Activated naive CD8-positive, alpha-beta T cell treated with anti-CD3 and anti-CD28 coated beads, Interleukin-2, amount 50 U/mL, for 24 hours (primary cell): ENCODE data around the gene SFRP4.

ENCODE experiments used
- ATAC-seq: fragments of 150-1000 bp; cut with Tn5 transposase; one replicate; pipeline ENCODE4 v1.10.0; 2021
- DNase-seq: peaks from one replicate; pipeline ENCODE4 v3.0.0; 2021
- H3K27ac Mint-ChIP-seq: one replicate; pipeline ENCODE4 v1.8.0; 2021; ENCODE audit warnings: mild to moderate bottlenecking, mixed read lengths
- H3K27me3 Mint-ChIP-seq: one replicate; pipeline ENCODE4 v1.8.0; 2021; ENCODE audit warnings: mixed read lengths
- H3K36me3 Mint-ChIP-seq: one replicate; pipeline ENCODE4 v1.8.0; 2021; ENCODE audit warnings: low read depth, mixed read lengths
- H3K4me1 Mint-ChIP-seq: one replicate; pipeline ENCODE4 v1.8.0; 2021; ENCODE audit warnings: mixed read lengths
- H3K4me3 Mint-ChIP-seq: one replicate; pipeline ENCODE4 v1.8.0; 2021; ENCODE audit warnings: mild to moderate bottlenecking, moderate library complexity, mixed read lengths
- H3K9me3 Mint-ChIP-seq: one replicate; pipeline ENCODE4 v1.8.0; 2021; ENCODE audit warnings: mixed read lengths

The SFRP4 gene

GRCh38 chr7:37933018-37933566 is 16.5 kb upstream of the SFRP4 start:
- DNase-seq: no peak
- no peak for ATAC-seq
- Mint-ChIP-seq H3K27ac (no peak overlapping the region), H3K4me1 (no peaks in the 10 kb centered on the region), H3K27me3 (no peaks in the 10 kb centered on the region), H3K4me3 (no peak overlapping the region), H3K9me3 (peaks cover 6% of the 10 kb centered on the region), H3K36me3 (no peaks in the 10 kb centered on the region)

GRCh38 chr7:37932543-37932942 is 15.9 kb upstream of the SFRP4 start:
- Mint-ChIP-seq H3K4me1 (no peaks in the 10 kb centered on the region), H3K9me3 (peaks cover 6% of the 10 kb centered on the region), H3K36me3 (no peaks in the 10 kb centered on the region), H3K27ac (no peak overlapping the region), H3K27me3 (no peaks in the 10 kb centered on the region), H3K4me3 (no peak overlapping the region)
- DNase-seq (no peak), ATAC-seq (no peak)

GRCh38 chr7:37930226-37930948 is 13.8 kb upstream of the SFRP4 start:
- DNase-seq (no peak), ATAC-seq (no peak)
- H3K4me3 Mint-ChIP-seq: no peak overlapping the region
- no peaks in the 10 kb centered on the region for H3K4me1 Mint-ChIP-seq
- no peaks in the 10 kb centered on the region for H3K27me3 Mint-ChIP-seq
- H3K36me3 Mint-ChIP-seq: no peaks in the 10 kb centered on the region
- H3K9me3 Mint-ChIP-seq: no peaks in the 10 kb centered on the region
- H3K27ac Mint-ChIP-seq: no peak overlapping the region

GRCh38 chr7:37928878-37929277 is 12.3 kb upstream of the SFRP4 start:
- Mint-ChIP-seq H3K4me1 (no peaks in the 10 kb centered on the region), H3K36me3 (no peaks in the 10 kb centered on the region), H3K27ac (no peak overlapping the region), H3K4me3 (no peak overlapping the region), H3K27me3 (no peaks in the 10 kb centered on the region), H3K9me3 (no peaks in the 10 kb centered on the region)
- DNase-seq (no peak), ATAC-seq (no peak)

- DNase-seq (no peak), ATAC-seq (no peak)
- no peak overlapping the region for H3K27ac Mint-ChIP-seq
- no peak overlapping the region for H3K4me3 Mint-ChIP-seq
- no peaks in the 10 kb centered on the region for H3K9me3 Mint-ChIP-seq
- peaks cover 6% of the 10 kb centered on the region for H3K27me3 Mint-ChIP-seq
- H3K36me3 Mint-ChIP-seq: no peaks in the 10 kb centered on the region
- H3K4me1 Mint-ChIP-seq: no peaks in the 10 kb centered on the region
Observed at GRCh38 chr7:37927773-37928444, 11.3 kb upstream of the SFRP4 start.

- H3K4me1 Mint-ChIP-seq: peaks cover 5% of the 10 kb centered on the region
- no peak overlapping the region for H3K27ac Mint-ChIP-seq
- H3K9me3 Mint-ChIP-seq: no peaks in the 10 kb centered on the region
- DNase-seq (no peak), ATAC-seq (no peak)
- H3K4me3 Mint-ChIP-seq: no peak overlapping the region
- H3K27me3 Mint-ChIP-seq: peaks cover 16% of the 10 kb centered on the region
- no peaks in the 10 kb centered on the region for H3K36me3 Mint-ChIP-seq
Observed at GRCh38 chr7:37925620-37926019, 9.0 kb upstream of the SFRP4 start.

GRCh38 chr7:37924491-37925041 is 7.9 kb upstream of the SFRP4 start:
- Mint-ChIP-seq H3K36me3 (no peaks in the 10 kb centered on the region), H3K4me1 (peaks cover 8% of the 10 kb centered on the region), H3K27ac (no peak overlapping the region), H3K4me3 (no peak overlapping the region), H3K9me3 (no peaks in the 10 kb centered on the region), H3K27me3 (peaks cover 25% of the 10 kb centered on the region)
- DNase-seq (no peak), ATAC-seq (no peak)

GRCh38 chr7:37923996-37924395 is 7.4 kb upstream of the SFRP4 start:
- H3K27ac Mint-ChIP-seq: no peak overlapping the region
- no peak overlapping the region for H3K4me3 Mint-ChIP-seq
- peaks cover 8% of the 10 kb centered on the region for H3K4me1 Mint-ChIP-seq
- ATAC-seq: no peak
- no peak for DNase-seq
- peaks cover 30% of the 10 kb centered on the region for H3K27me3 Mint-ChIP-seq
- H3K36me3 Mint-ChIP-seq: no peaks in the 10 kb centered on the region
- no peaks in the 10 kb centered on the region for H3K9me3 Mint-ChIP-seq

- peak overlapping the region; percentile 71 for H3K4me3 Mint-ChIP-seq
- H3K27me3 Mint-ChIP-seq: peaks cover 47% of the 10 kb centered on the region
- DNase-seq: no peak
Observed at GRCh38 chr7:37921876-37922275, 5.3 kb upstream of the SFRP4 start.

GRCh38 chr7:37920849-37921805 is 4.5 kb upstream of the SFRP4 start:
- Mint-ChIP-seq H3K36me3 (no peaks in the 10 kb centered on the region), H3K4me1 (peaks cover 18% of the 10 kb centered on the region), H3K27me3 (peaks cover 50% of the 10 kb centered on the region), H3K27ac (no peak overlapping the region), H3K4me3 (peak overlapping the region; percentile 73), H3K9me3 (no peaks in the 10 kb centered on the region)
- DNase-seq (peak; percentile 20), ATAC-seq (peak; percentile 72)

More at GRCh38 chr7:37921876-37922275, 5.3 kb upstream of the SFRP4 start:
- Mint-ChIP-seq H3K4me1 (peaks cover 16% of the 10 kb centered on the region), H3K27ac (no peak overlapping the region), H3K36me3 (no peaks in the 10 kb centered on the region), H3K9me3 (no peaks in the 10 kb centered on the region)
- ATAC-seq: no peak

- ATAC-seq: peak; percentile 67
- Mint-ChIP-seq H3K27ac (no peak within 1 kb of the TSS), H3K36me3 (no peaks in the 10 kb centered on the region), H3K9me3 (no peaks in the 10 kb centered on the region), H3K4me3 (peak within 1 kb of the TSS; percentile 73), H3K4me1 (peaks cover 21% of the 10 kb centered on the region), H3K27me3 (peaks cover 57% of the 10 kb centered on the region)
- peak; percentile 34 for DNase-seq
Observed at GRCh38 chr7:37920305-37920848, 3.8 kb upstream of the SFRP4 start, which contains the start of gene EPDR1. TSS of gene EPDR1 (plus strand) at chr7:37920640. CDS start at chr7:37920940, 300 bp downstream.

GRCh38 chr7:37918526-37918925 is 1.9 kb upstream of the SFRP4 start:
- no peak overlapping the region for H3K4me3 Mint-ChIP-seq
- H3K9me3 Mint-ChIP-seq: no peaks in the 10 kb centered on the region
- peaks cover 73% of the 10 kb centered on the region for H3K27me3 Mint-ChIP-seq
- no peaks in the 10 kb centered on the region for H3K36me3 Mint-ChIP-seq
- H3K4me1 Mint-ChIP-seq: peaks cover 21% of the 10 kb centered on the region
- H3K27ac Mint-ChIP-seq: no peak overlapping the region
- ATAC-seq: no peak
- DNase-seq: no peak

GRCh38 chr7:37916017-37916672 is 472 bp downstream of the SFRP4 start:
- Mint-ChIP-seq H3K9me3 (no peaks in the 10 kb centered on the region), H3K36me3 (no peaks in the 10 kb centered on the region), H3K27ac (no peak overlapping the region), H3K4me3 (peak overlapping the region; percentile 62), H3K4me1 (peaks cover 16% of the 10 kb centered on the region), H3K27me3 (peaks cover 64% of the 10 kb centered on the region)
- DNase-seq (no peak), ATAC-seq (no peak)
